ENCODE data around the gene HLCS.

- TF ChIP-seq CTCF (IDR thresholded peaks at IDR 0.05) (no peak), EZH2 (IDR thresholded peaks at IDR 0.05) (no peak), EZH2phosphoT487 (IDR thresholded peaks at IDR 0.05) (no peak)
These were observed 1.4 kb downstream of the HLCS start for GRCh38 chr21:36964827-36965719.
